Measurements from ENCODE around the gene NCBP2L.

Gene NCBP2L

GRCh38 chrX:107760304-107761077, 17.0 kb upstream of the NCBP2L start:
- DNase-seq (ENCODE audit: low read depth in 1 of 2, low spot score in 1 of 2), result no peak
- TF ChIP-seq JUND (IDR thresholded peaks at IDR 0.05; ENCODE audit: low read depth), result no peak
- in situ Hi-C loops (cut with HindIII; ENCODE audit: low pct_unique_long_range_greater_than_20kb, low sequenced_read_pairs), result no loop called here

- DNase-seq (ENCODE audit: low read depth in 1 of 2, low spot score in 1 of 2), result no peak
- in situ Hi-C loops (cut with HindIII; ENCODE audit: low pct_unique_long_range_greater_than_20kb, low sequenced_read_pairs), result no loop called here
- no peak for TF ChIP-seq JUND (IDR thresholded peaks at IDR 0.05; ENCODE audit: low read depth)
Observed at GRCh38 chrX:107763647-107764046, 13.9 kb upstream of the NCBP2L start.

- no peak for TF ChIP-seq JUND (IDR thresholded peaks at IDR 0.05; ENCODE audit: low read depth)
- in situ Hi-C loops (cut with HindIII; ENCODE audit: low pct_unique_long_range_greater_than_20kb, low sequenced_read_pairs), result no loop called here
- no peak for DNase-seq (ENCODE audit: low read depth in 1 of 2, low spot score in 1 of 2)
Observed at GRCh38 chrX:107764845-107765608, 12.5 kb upstream of the NCBP2L start.

- in situ Hi-C loops (cut with HindIII; ENCODE audit: low pct_unique_long_range_greater_than_20kb, low sequenced_read_pairs), result no loop called here
- no peak for TF ChIP-seq JUND (IDR thresholded peaks at IDR 0.05; ENCODE audit: low read depth)
- no peak for DNase-seq (ENCODE audit: low read depth in 1 of 2, low spot score in 1 of 2)
Observed at GRCh38 chrX:107766470-107767150, 10.9 kb upstream of the NCBP2L start.

GRCh38 chrX:107768051-107768450, 9.5 kb upstream of the NCBP2L start:
- in situ Hi-C loops (cut with HindIII; ENCODE audit: low pct_unique_long_range_greater_than_20kb, low sequenced_read_pairs), result no loop called here
- no peak for TF ChIP-seq JUND (IDR thresholded peaks at IDR 0.05; ENCODE audit: low read depth)
- no peak for DNase-seq (ENCODE audit: low read depth in 1 of 2, low spot score in 1 of 2)

GRCh38 chrX:107769581-107770317, 7.8 kb upstream of the NCBP2L start:
- no peak for DNase-seq (ENCODE audit: low read depth in 1 of 2, low spot score in 1 of 2)
- TF ChIP-seq JUND (IDR thresholded peaks at IDR 0.05; ENCODE audit: low read depth), result no peak
- in situ Hi-C loops (cut with HindIII; ENCODE audit: low pct_unique_long_range_greater_than_20kb, low sequenced_read_pairs), result no loop called here

- in situ Hi-C loops (cut with HindIII; ENCODE audit: low pct_unique_long_range_greater_than_20kb, low sequenced_read_pairs), result no loop called here
- TF ChIP-seq JUND (IDR thresholded peaks at IDR 0.05; ENCODE audit: low read depth), result no peak
- DNase-seq (ENCODE audit: low read depth in 1 of 2, low spot score in 1 of 2), result no peak
Observed at GRCh38 chrX:107773206-107773605, 4.3 kb upstream of the NCBP2L start.

- in situ Hi-C loops (cut with HindIII; ENCODE audit: low pct_unique_long_range_greater_than_20kb, low sequenced_read_pairs), result no loop called here
- no peak for TF ChIP-seq JUND (IDR thresholded peaks at IDR 0.05; ENCODE audit: low read depth)
- DNase-seq (ENCODE audit: low read depth in 1 of 2, low spot score in 1 of 2), result no peak
Observed at GRCh38 chrX:107773906-107774435, 3.6 kb upstream of the NCBP2L start.

- TF ChIP-seq JUND (IDR thresholded peaks at IDR 0.05; ENCODE audit: low read depth), result no peak
- in situ Hi-C loops (cut with HindIII; ENCODE audit: low pct_unique_long_range_greater_than_20kb, low sequenced_read_pairs), result no loop called here
- DNase-seq (ENCODE audit: low read depth in 1 of 2, low spot score in 1 of 2), result no peak
Observed at GRCh38 chrX:107775000-107775733, 2.4 kb upstream of the NCBP2L start.

- TF ChIP-seq JUND (IDR thresholded peaks at IDR 0.05; ENCODE audit: low read depth), result no peak
- peak; percentile 38 to 79 for DNase-seq (ENCODE audit: low read depth in 1 of 2, low spot score in 1 of 2)
- in situ Hi-C loops (cut with HindIII; ENCODE audit: low pct_unique_long_range_greater_than_20kb, low sequenced_read_pairs), result no loop called here
Observed at GRCh38 chrX:107775734-107776511, 1.6 kb upstream of the NCBP2L start, which contains the start of gene TSC22D3. TSS of gene TSC22D3 (minus strand) at chrX:107775787. CDS start at chrX:107775419, 368 bp downstream.
